Natural killer cell (primary cell): ENCODE measurements around the gene PPFIBP2. TPM values are rescaled to one million over a fixed set of nuclear protein-coding genes. Genes with fewer than 3 reads are reported as not detected.

Experiments
- ATAC-seq, 3 donors: fragments of 150-1000 bp in 2 of 3; fragments of 200-7000 bp in 1 of 3; cut with Tn5 transposase; 1 replicate in 1 of 3; 2 replicates in 2 of 3; pipeline ENCODE4 v1.10.0; 2021; ENCODE audit warnings: mild to moderate bottlenecking in 2 of 3, moderate library complexity in 2 of 3
- DNase-seq, 2 donors: peaks; one replicate each; pipeline versions ENCODE4 v3.0.0 to v3.0.0-alpha.2; 2013 to 2021; ENCODE audit warnings: mixed read lengths in 1 of 2
- H3K27ac ChIP-seq: one replicate; pipeline ENCODE4 v1.5.1; 2013; ENCODE audit warnings: mild to moderate bottlenecking, low read length
- H3K27me3 ChIP-seq: one replicate; pipeline ENCODE4 v1.6.1; 2013; ENCODE audit warnings: low read length; ENCODE audit not compliant: control insufficient read depth, insufficient read depth
- H3K36me3 ChIP-seq: one replicate; pipeline ENCODE4 v1.6.1; 2013; ENCODE audit warnings: low read length; ENCODE audit not compliant: control insufficient read depth, insufficient read depth
- H3K4me1 ChIP-seq: one replicate; pipeline ENCODE4 v1.6.1; 2013; ENCODE audit warnings: low read length; ENCODE audit not compliant: control insufficient read depth, insufficient read depth
- H3K4me3 ChIP-seq: one replicate; pipeline ENCODE4 v1.5.1; 2013; ENCODE audit warnings: low read length
- H3K9me3 ChIP-seq: one replicate; pipeline ENCODE4 v1.6.1; 2013; ENCODE audit warnings: low read length; ENCODE audit not compliant: control insufficient read depth, insufficient read depth
- H3K27ac Mint-ChIP-seq, 2 donors: one replicate each; pipeline ENCODE4 v1.8.0; 2022; ENCODE audit warnings: mild to moderate bottlenecking in 2 of 2, mixed read lengths in 2 of 2, moderate library complexity in 1 of 2
- H3K27me3 Mint-ChIP-seq, 2 donors: one replicate each; pipeline ENCODE4 v1.8.0; 2022; ENCODE audit warnings: low read depth in 2 of 2, mixed read lengths in 2 of 2
- H3K36me3 Mint-ChIP-seq: one replicate; pipeline ENCODE4 v1.8.0; 2022; ENCODE audit warnings: mixed read lengths
- H3K4me1 Mint-ChIP-seq, 2 donors: one replicate each; pipeline ENCODE4 v1.8.0; 2022; ENCODE audit warnings: mixed read lengths in 2 of 2
- H3K4me3 Mint-ChIP-seq: one replicate; pipeline ENCODE4 v1.8.0; 2022; ENCODE audit warnings: mild to moderate bottlenecking, moderate library complexity, mixed read lengths
- H3K9me3 Mint-ChIP-seq, 2 donors: one replicate each; pipeline ENCODE4 v1.8.0; 2022; ENCODE audit warnings: mixed read lengths in 2 of 2
- CTCF ChIP-seq: fragments of 200-600 bp; IDR thresholded peaks from one replicate; pipeline ENCODE4 v1.8.0; 2022; ENCODE audit warnings: antibody characterized with exemption
- WGBS: methylation state at CpG from one replicate; pipeline ENCODE4 v1.1.7; 2013; ENCODE audit warnings: missing lambda C conversion rate; ENCODE audit not compliant: insufficient coverage; 5-methylcytosine and 5-hydroxymethylcytosine counted together
- intact Hi-C: fragments of 100-400 bp; cut with micrococcal nuclease; formaldehyde crosslinking; loops from one replicate; pipeline ENCODE4 v1.14.2; 2022
- total RNA-seq, 4 donors: library from RNA; stranded (reverse); fragments of 120-200 nt in 1 of 4; gene quantifications; one replicate each; pipeline versions ENCODE4 v1.2.3 to v1.2.4, GENCODE V29; 2013 to 2022

The PPFIBP2 gene
- total RNA-seq, 3 donors from 2014 or later (not counting 1 experiment from before 2014, with no cell fraction given): 15.1 to 23.7 (median 23.1) TPM

GRCh38 chr11:7527029-7527428, 13.2 kb downstream of the PPFIBP2 start:
- no peaks in the 10 kb centered on the region for H3K9me3 Mint-ChIP-seq
- Histone ChIP-seq H3K9me3 (no peaks in the 10 kb centered on the region), H3K4me1 (peaks cover 46% of the 10 kb centered on the region), H3K27me3 (no peaks in the 10 kb centered on the region), H3K4me3 (no peak overlapping the region), H3K27ac (no peak overlapping the region), H3K36me3 (no peaks in the 10 kb centered on the region)
- DNase-seq (peak in 1 of 2 donors; percentile 80), ATAC-seq (peak; percentile 47 to 69 (median 65))
- H3K27me3 Mint-ChIP-seq: no peaks in the 10 kb centered on the region
- H3K4me1 Mint-ChIP-seq: peaks cover 32 to 64% of the 10 kb centered on the region in 2 donors
- TF ChIP-seq CTCF: no peak
- H3K27ac Mint-ChIP-seq: peak overlapping the region; percentile 17 to 54
- WGBS: 2% methylated on average over 1 of the region's 1 CpG
- intact Hi-C loops: no loop called here
- H3K4me3 Mint-ChIP-seq: peak overlapping the region; percentile 69
- H3K36me3 Mint-ChIP-seq: no peaks in the 10 kb centered on the region

- intact Hi-C loops: no loop called here
- 97% methylated on average over 4 of the region's 4 CpGs for WGBS
- H3K9me3 ChIP-seq: no peaks in the 10 kb centered on the region
These were observed 14.8 kb downstream of the PPFIBP2 start for GRCh38 chr11:7528514-7529049.

DNA sequence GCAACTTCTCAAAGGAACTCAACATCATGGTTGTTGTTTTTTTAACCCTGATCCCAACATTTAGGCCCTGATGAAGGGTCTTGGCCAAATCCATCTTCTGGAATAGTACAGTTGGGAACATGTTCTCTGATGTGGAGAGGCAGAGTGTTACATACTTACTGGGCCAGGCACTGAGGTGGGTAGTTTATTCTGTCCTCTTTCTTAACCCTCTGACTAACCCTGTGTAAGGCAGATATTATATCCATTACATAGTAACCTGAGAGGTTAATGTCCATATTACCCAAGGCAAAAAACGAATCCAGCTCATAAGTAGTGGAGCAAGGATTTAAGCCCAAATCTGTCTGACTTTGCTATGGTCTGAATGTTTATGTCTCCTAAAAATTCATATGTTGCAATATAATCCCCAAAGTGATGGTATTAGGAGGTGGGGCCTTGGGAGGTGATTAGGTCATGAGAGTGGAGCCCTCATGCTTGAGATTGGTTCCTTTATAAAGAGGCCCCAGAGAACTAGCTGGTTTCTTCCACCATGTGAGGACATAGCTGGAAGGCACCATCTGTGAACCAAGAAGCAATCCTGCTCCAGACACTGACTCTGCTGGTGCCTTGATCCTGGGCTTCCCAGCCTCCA, 16.3 kb downstream of the PPFIBP2 start:
- H3K27ac ChIP-seq: no peak overlapping the region
- H3K4me3 ChIP-seq: no peak overlapping the region
- H3K4me1 ChIP-seq: peaks cover 36% of the 10 kb centered on the region
- intact Hi-C loops: no loop called here
- Mint-ChIP-seq H3K27ac (no peak overlapping the region), H3K36me3 (no peaks in the 10 kb centered on the region), H3K4me1 (peaks cover 32 to 64% of the 10 kb centered on the region in 2 donors), H3K4me3 (no peak overlapping the region), H3K27me3 (no peaks in the 10 kb centered on the region), H3K9me3 (no peaks in the 10 kb centered on the region)
- no CpG with 5 or more reads among the region's 1 CpG for WGBS
- no peak for TF ChIP-seq CTCF
- ATAC-seq (no peak), DNase-seq (no peak)
- no peaks in the 10 kb centered on the region for H3K27me3 ChIP-seq
- no peaks in the 10 kb centered on the region for H3K9me3 ChIP-seq
- no peaks in the 10 kb centered on the region for H3K36me3 ChIP-seq

More at GRCh38 chr11:7528514-7529049, 14.8 kb downstream of the PPFIBP2 start:
- Histone ChIP-seq H3K27me3 (no peaks in the 10 kb centered on the region), H3K27ac (no peak overlapping the region), H3K4me3 (no peak overlapping the region), H3K36me3 (no peaks in the 10 kb centered on the region), H3K4me1 (peaks cover 33% of the 10 kb centered on the region)
- peaks cover 32 to 67% of the 10 kb centered on the region in 2 donors for H3K4me1 Mint-ChIP-seq
- no peaks in the 10 kb centered on the region for H3K9me3 Mint-ChIP-seq
- no peaks in the 10 kb centered on the region for H3K27me3 Mint-ChIP-seq
- no peak for TF ChIP-seq CTCF
- DNase-seq (no peak), ATAC-seq (no peak)
- no peak overlapping the region for H3K27ac Mint-ChIP-seq
- peak overlapping the region; percentile 13 for H3K4me3 Mint-ChIP-seq
- no peaks in the 10 kb centered on the region for H3K36me3 Mint-ChIP-seq

GRCh38 chr11:7531011-7531410, 17.2 kb downstream of the PPFIBP2 start:
- H3K9me3 Mint-ChIP-seq: no peaks in the 10 kb centered on the region
- no peak for TF ChIP-seq CTCF
- no peak overlapping the region for H3K4me3 Mint-ChIP-seq
- Histone ChIP-seq H3K36me3 (no peaks in the 10 kb centered on the region), H3K27me3 (no peaks in the 10 kb centered on the region), H3K27ac (no peak overlapping the region), H3K9me3 (no peaks in the 10 kb centered on the region), H3K4me1 (peaks cover 37% of the 10 kb centered on the region), H3K4me3 (no peak overlapping the region)
- H3K27me3 Mint-ChIP-seq: no peaks in the 10 kb centered on the region
- no peak overlapping the region for H3K27ac Mint-ChIP-seq
- no peaks in the 10 kb centered on the region for H3K36me3 Mint-ChIP-seq
- DNase-seq (peak in 1 of 2 donors; percentile 36), ATAC-seq (no peak)
- intact Hi-C loops: no loop called here
- peaks cover 26 to 59% of the 10 kb centered on the region in 2 donors for H3K4me1 Mint-ChIP-seq
